HepG2 (cell line): Measurements from ENCODE around the gene SGCG. TPM values are rescaled to one million over a fixed set of nuclear protein-coding genes. Genes with fewer than 3 reads are reported as not detected.

Experiments
- ZKSCAN5 ChIP-seq: sonication (generic); formaldehyde crosslinking; IDR thresholded peaks from 2 replicates; pipeline ENCODE4 v1.5.1; 2020; ENCODE audit warnings: mild to moderate bottlenecking, missing genetic modification reagents
- ZNF350 ChIP-seq: sonication (generic); formaldehyde crosslinking; IDR thresholded peaks from 2 replicates; pipeline ENCODE4 v1.4.0; 2020; ENCODE audit warnings: mild to moderate bottlenecking, low read depth, missing genetic modification reagents, borderline replicate concordance
- ZNF552 ChIP-seq: sonication (generic); formaldehyde crosslinking; IDR thresholded peaks from 2 replicates; pipeline ENCODE4 v1.9.0; 2022; ENCODE audit warnings: missing genetic modification reagents, mild to moderate bottlenecking, borderline replicate concordance
- polyA plus RNA-seq, 8 experiments: library from polyadenylated mRNA; depleted of rRNA in 3 of 8; stranded (reverse) in 7 of 8; unstranded in 1 of 8; fragments of >200 nt; fragmentation: Illumina TruSeq in 4 of 8; extraction: Trizol in 4 of 8; gene quantifications; 2 replicates each; pipeline versions ENCODE4 v1.2.1 to v1.2.3, GENCODE V29; 2011 to 2016; ENCODE audit warnings: low read depth in 4 of 8, missing spikeins in 1 of 8, mixed read lengths in 1 of 8; ENCODE audit not compliant: insufficient read depth in 1 of 8
- total RNA-seq, 5 experiments: library from RNA; depleted of rRNA; stranded (reverse); fragments of >200 nt; fragmentation: Illumina TruSeq; extraction: Trizol; gene quantifications; 2 replicates each; pipeline ENCODE4 v1.2.3, GENCODE V29; 2016; ENCODE audit warnings: low read depth in 1 of 5
- TF ChIP-seq, protein P1 (sequence below), 2 experiments: sonication (generic) in 1 of 2; formaldehyde crosslinking in 1 of 2; IDR thresholded peaks; 2 replicates each; pipeline versions ENCODE4 v1.4.0 to v1.6.1; 2016 to 2020; ENCODE audit warnings: borderline replicate concordance in 1 of 2, low read depth in 1 of 2, mild to moderate bottlenecking in 1 of 2, missing genetic modification reagents in 1 of 2
- TF ChIP-seq, protein P2 (sequence below): sonication (generic); formaldehyde crosslinking; IDR thresholded peaks from 2 replicates; pipeline ENCODE4 v1.4.0; 2020; ENCODE audit warnings: mild to moderate bottlenecking, missing genetic modification reagents
- TF ChIP-seq, protein P3 (sequence below): sonication (generic); formaldehyde crosslinking; IDR thresholded peaks from 2 replicates; pipeline ENCODE4 v1.5.0; 2020; ENCODE audit warnings: missing genetic modification reagents

SGCG gene
- total and polyA plus RNA-seq, 2 of the 13 experiments (the other 11 are each of a cell fraction or from before 2014, with no cell fraction given) = not detected

- no peak for TF ChIP-seq ZNF350 (CRISPR knock-in tag)
- TF ChIP-seq, protein P1, sequence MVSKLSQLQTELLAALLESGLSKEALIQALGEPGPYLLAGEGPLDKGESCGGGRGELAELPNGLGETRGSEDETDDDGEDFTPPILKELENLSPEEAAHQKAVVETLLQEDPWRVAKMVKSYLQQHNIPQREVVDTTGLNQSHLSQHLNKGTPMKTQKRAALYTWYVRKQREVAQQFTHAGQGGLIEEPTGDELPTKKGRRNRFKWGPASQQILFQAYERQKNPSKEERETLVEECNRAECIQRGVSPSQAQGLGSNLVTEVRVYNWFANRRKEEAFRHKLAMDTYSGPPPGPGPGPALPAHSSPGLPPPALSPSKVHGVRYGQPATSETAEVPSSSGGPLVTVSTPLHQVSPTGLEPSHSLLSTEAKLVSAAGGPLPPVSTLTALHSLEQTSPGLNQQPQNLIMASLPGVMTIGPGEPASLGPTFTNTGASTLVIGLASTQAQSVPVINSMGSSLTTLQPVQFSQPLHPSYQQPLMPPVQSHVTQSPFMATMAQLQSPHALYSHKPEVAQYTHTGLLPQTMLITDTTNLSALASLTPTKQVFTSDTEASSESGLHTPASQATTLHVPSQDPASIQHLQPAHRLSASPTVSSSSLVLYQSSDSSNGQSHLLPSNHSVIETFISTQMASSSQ (IDR thresholded peaks at IDR 0.05; ENCODE audit: low read depth) = no peak
- TF ChIP-seq, protein P1 (CRISPR knock-in tag; IDR thresholded peaks at IDR 0.05; ENCODE audit: borderline replicate concordance) = no peak
- TF ChIP-seq, protein P2, sequence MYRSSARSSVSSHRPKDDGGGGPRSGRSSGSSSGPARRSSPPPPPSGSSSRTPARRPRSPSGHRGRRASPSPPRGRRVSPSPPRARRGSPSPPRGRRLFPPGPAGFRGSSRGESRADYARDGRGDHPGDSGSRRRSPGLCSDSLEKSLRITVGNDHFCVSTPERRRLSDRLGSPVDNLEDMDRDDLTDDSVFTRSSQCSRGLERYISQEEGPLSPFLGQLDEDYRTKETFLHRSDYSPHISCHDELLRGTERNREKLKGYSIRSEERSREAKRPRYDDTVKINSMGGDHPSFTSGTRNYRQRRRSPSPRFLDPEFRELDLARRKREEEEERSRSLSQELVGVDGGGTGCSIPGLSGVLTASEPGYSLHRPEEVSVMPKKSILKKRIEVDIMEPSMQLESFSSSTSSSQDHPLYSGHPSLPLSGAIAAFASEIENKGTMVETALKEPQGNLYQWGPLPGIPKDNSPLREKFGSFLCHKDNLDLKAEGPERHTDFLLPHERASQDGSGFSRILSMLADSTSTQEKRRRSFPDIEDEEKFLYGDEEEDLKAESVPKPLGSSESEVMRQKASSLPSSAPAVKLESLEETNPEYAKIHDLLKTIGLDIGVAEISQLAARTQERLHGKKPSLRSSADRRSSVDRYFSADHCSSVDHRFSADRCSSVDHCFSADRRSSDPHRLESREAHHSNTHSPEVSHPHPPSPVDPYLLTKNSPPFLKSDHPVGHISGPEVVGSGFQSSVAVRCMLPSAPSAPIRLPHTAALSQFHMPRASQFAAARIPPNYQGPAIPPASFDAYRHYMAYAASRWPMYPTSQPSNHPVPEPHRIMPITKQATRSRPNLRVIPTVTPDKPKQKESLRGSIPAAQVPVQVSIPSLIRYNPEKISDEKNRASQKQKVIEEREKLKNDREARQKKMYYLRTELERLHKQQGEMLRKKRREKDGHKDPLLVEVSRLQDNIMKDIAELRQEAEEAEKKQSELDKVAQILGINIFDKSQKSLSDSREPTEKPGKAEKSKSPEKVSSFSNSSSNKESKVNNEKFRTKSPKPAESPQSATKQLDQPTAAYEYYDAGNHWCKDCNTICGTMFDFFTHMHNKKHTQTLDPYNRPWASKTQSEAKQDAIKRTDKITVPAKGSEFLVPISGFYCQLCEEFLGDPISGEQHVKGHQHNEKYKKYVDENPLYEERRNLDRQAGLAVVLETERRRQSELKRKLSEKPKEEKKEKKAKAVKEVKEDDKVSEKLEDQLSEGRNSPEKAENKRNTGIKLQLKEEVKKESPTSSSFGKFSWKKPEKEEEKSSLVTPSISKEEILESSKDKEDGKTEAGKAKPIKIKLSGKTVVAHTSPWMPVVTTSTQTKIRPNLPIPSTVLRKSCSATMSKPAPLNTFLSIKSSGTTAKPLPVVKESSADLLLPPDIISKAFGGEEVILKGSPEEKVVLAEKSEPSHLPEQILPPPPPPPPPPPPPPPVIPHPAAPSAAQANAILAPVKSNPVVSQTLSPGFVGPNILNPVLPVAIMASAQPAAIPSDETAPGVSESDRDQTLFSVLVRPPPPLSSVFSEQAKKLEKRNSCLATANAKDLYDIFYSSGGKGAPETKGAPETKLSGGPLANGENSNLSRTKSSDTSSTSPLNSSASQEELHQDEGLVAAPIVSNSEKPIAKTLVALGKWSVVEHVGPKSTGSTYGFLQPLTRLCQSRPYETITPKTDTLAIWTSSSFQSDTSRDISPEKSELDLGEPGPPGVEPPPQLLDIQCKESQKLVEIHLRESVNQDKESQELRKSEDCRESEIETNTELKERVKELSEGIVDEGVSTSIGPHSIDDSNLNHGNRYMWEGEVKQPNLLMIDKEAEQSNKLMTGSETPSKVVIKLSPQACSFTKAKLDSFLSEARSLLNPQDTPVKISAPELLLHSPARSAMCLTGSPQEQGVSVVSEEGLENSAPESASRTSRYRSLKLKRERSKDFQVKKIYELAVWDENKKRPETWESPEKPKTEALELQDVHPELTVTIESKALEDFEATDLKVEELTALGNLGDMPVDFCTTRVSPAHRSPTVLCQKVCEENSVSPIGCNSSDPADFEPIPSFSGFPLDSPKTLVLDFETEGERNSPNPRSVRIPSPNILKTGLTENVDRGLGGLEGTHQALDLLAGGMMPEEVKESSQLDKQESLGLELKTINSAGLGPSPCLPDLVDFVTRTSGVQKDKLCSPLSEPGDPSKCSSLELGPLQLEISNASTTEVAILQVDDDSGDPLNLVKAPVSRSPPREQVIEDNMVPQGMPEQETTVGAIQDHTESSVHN (CRISPR knock-in tag) = no peak
- no peak for TF ChIP-seq ZKSCAN5 (CRISPR knock-in tag)
- TF ChIP-seq ZNF552 (CRISPR knock-in tag) = no peak
- TF ChIP-seq, protein P3, sequence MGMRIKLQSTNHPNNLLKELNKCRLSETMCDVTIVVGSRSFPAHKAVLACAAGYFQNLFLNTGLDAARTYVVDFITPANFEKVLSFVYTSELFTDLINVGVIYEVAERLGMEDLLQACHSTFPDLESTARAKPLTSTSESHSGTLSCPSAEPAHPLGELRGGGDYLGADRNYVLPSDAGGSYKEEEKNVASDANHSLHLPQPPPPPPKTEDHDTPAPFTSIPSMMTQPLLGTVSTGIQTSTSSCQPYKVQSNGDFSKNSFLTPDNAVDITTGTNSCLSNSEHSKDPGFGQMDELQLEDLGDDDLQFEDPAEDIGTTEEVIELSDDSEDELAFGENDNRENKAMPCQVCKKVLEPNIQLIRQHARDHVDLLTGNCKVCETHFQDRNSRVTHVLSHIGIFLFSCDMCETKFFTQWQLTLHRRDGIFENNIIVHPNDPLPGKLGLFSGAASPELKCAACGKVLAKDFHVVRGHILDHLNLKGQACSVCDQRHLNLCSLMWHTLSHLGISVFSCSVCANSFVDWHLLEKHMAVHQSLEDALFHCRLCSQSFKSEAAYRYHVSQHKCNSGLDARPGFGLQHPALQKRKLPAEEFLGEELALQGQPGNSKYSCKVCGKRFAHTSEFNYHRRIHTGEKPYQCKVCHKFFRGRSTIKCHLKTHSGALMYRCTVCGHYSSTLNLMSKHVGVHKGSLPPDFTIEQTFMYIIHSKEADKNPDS = no peak
- TF ChIP-seq, all 625 proteins: peak for 0
These were observed 87.7 kb downstream of the SGCG start (continued) for GRCh38 chr13:23268441-23268840.
